ENCODE results near the gene TSPAN9.

- TF ChIP-seq, protein P1, sequence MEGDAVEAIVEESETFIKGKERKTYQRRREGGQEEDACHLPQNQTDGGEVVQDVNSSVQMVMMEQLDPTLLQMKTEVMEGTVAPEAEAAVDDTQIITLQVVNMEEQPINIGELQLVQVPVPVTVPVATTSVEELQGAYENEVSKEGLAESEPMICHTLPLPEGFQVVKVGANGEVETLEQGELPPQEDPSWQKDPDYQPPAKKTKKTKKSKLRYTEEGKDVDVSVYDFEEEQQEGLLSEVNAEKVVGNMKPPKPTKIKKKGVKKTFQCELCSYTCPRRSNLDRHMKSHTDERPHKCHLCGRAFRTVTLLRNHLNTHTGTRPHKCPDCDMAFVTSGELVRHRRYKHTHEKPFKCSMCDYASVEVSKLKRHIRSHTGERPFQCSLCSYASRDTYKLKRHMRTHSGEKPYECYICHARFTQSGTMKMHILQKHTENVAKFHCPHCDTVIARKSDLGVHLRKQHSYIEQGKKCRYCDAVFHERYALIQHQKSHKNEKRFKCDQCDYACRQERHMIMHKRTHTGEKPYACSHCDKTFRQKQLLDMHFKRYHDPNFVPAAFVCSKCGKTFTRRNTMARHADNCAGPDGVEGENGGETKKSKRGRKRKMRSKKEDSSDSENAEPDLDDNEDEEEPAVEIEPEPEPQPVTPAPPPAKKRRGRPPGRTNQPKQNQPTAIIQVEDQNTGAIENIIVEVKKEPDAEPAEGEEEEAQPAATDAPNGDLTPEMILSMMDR (IDR thresholded peaks at IDR 0.05; ENCODE audit: insufficient read depth, low read length, poor library complexity, severe bottlenecking): no peak
- TF ChIP-seq EZH2phosphoT487 (conservative IDR thresholded peaks at IDR 0.05; ENCODE audit: low read length): no peak
Observed at GRCh38 chr12:3105690-3106479, 28.7 kb downstream of the TSPAN9 start.

Measured in SU-DHL-6 (cell line).